Brain microvascular endothelial cell (primary cell): ENCODE data around the gene CSNK2A3.

Source experiments
- DNase-seq: peaks from one replicate; pipeline ENCODE4 v3.0.0-alpha.2; 2020
- H3K27ac ChIP-seq: fragments of 250-450 bp; sonication (Bioruptor Pico); 2 replicates; pipeline ENCODE4 v1.5.1; 2020; ENCODE audit warnings: mild to moderate bottlenecking, moderate library complexity
- H3K27me3 ChIP-seq: fragments of 250-450 bp; sonication (Bioruptor Pico); replicated peaks from 2 replicates; pipeline ENCODE4 v1.5.1; 2020; ENCODE audit warnings: mild to moderate bottlenecking
- H3K36me3 ChIP-seq: fragments of 250-450 bp; sonication (Bioruptor Pico); replicated peaks from 2 replicates; pipeline ENCODE4 v1.5.1; 2020; ENCODE audit warnings: mild to moderate bottlenecking
- H3K4me3 ChIP-seq: 2 replicates; pipeline ENCODE4 v1.5.1; 2011; ENCODE audit warnings: low read depth, mild to moderate bottlenecking, control low read depth, low read length, moderate library complexity
- in situ Hi-C: cut with HindIII; loops from 2 replicates; pipeline ENCODE4 v1.10.0; 2017; ENCODE audit warnings: low sequenced_read_pairs, low pct_ligation_motif_present
- TF ChIP-seq, protein P1 (sequence below): IDR thresholded peaks from 2 replicates; pipeline ENCODE4 v1.5.1; 2011; ENCODE audit warnings: low read depth, mild to moderate bottlenecking, moderate library complexity, low read length, control low read depth, inconsistent platforms; ENCODE audit errors: missing control alignments

The CSNK2A3 gene

DNA sequence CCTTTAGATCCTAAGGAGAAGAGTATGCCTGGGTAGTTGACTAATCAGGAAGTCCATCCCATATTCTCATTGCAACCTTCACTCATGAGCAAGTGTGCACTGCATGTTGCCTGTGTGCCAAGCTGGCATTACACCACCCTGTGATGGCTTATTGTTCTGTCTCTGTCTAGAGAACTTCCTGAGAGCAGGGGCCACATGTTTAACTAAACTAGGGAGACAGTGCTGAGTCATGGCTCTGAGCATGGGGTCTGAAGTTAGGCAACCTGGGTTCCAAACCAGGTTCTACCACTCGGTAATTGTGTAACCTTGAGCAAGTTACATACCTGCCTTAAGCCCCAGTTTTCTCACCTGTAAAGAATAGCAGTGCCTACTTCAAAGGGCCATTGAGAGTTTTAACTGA, 39.6 kb downstream of the CSNK2A3 start:
- no peaks in the 10 kb centered on the region for H3K36me3 ChIP-seq
- TF ChIP-seq, protein P1, sequence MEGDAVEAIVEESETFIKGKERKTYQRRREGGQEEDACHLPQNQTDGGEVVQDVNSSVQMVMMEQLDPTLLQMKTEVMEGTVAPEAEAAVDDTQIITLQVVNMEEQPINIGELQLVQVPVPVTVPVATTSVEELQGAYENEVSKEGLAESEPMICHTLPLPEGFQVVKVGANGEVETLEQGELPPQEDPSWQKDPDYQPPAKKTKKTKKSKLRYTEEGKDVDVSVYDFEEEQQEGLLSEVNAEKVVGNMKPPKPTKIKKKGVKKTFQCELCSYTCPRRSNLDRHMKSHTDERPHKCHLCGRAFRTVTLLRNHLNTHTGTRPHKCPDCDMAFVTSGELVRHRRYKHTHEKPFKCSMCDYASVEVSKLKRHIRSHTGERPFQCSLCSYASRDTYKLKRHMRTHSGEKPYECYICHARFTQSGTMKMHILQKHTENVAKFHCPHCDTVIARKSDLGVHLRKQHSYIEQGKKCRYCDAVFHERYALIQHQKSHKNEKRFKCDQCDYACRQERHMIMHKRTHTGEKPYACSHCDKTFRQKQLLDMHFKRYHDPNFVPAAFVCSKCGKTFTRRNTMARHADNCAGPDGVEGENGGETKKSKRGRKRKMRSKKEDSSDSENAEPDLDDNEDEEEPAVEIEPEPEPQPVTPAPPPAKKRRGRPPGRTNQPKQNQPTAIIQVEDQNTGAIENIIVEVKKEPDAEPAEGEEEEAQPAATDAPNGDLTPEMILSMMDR = no peak
- in situ Hi-C loops = no loop called here
- DNase-seq = peak; percentile 11
- no peaks in the 10 kb centered on the region for H3K27me3 ChIP-seq
- H3K27ac ChIP-seq = no peak overlapping the region
- no peak overlapping the region for H3K4me3 ChIP-seq

DNA sequence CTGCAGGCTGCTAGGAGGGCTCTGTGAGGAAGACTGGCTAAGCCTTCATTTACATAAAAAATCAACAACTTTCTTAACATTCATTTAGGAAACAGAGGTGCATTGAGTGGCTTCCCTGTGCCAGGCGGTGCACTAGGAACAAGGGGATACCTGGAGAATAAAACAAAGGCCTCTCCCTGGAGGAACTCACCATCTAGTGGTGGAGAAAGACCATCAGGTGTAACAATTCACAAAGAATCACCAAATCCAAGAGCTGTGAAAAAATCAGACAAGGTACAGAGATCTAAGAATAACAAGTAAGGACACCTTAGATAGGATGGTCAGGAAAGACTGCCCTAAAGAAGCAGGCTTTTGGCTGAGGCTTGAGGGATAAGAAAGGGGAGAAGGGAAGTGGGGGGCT, 40.3 kb downstream of the CSNK2A3 start:
- Histone ChIP-seq H3K4me3 (no peak overlapping the region), H3K27ac (no peak overlapping the region), H3K27me3 (no peaks in the 10 kb centered on the region), H3K36me3 (no peaks in the 10 kb centered on the region)
- DNase-seq = no peak
- in situ Hi-C loops = no loop called here
- TF ChIP-seq, protein P1 = no peak

DNA sequence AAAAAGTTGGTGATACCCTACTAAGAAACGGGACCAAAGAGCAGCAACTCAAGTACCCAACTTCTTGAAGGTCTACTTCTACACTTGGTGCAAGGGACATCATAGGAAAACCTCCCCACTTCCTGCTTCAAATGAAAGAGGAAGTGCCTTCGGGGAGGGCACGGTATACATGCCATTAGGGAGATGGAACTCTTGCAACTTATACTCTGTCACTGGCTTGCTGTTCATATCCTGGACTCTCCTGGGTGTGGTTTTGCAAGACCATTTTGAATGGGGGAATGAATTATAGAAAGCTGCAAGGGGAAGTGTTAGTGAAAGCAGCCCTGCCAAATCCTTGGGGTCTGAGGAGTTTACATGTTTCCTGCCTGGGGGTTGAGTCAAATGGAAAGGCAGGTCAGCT, 41.9 kb downstream of the CSNK2A3 start:
- H3K27me3 ChIP-seq = no peaks in the 10 kb centered on the region
- TF ChIP-seq, protein P1 = no peak
- no peak for DNase-seq
- no peak overlapping the region for H3K27ac ChIP-seq
- H3K36me3 ChIP-seq = no peaks in the 10 kb centered on the region
- no peak overlapping the region for H3K4me3 ChIP-seq
- in situ Hi-C loops = no loop called here

DNA sequence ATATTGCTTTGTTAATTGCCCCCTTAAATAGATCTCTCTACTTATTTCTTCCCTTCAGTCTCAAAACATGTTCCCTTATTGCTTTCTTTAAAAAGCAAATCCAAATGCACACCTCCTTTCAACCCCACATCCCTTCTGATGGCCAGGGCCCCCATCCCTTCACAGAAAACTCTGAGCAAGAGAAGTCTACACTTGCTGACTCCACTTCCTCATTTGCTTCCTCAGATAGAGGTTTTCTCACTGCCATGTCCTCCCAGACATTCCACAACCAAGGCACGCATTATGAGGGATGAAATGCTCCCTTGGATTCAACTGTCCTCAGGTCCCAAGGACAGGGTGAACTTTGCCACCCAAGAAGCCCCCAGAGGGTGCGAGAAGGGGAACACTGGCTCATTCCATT, 43.1 kb downstream of the CSNK2A3 start:
- Histone ChIP-seq H3K4me3 (no peak overlapping the region), H3K27ac (no peak overlapping the region), H3K27me3 (no peaks in the 10 kb centered on the region), H3K36me3 (no peaks in the 10 kb centered on the region)
- in situ Hi-C loops = no loop called here
- TF ChIP-seq, protein P1 = no peak
- no peak for DNase-seq

DNA sequence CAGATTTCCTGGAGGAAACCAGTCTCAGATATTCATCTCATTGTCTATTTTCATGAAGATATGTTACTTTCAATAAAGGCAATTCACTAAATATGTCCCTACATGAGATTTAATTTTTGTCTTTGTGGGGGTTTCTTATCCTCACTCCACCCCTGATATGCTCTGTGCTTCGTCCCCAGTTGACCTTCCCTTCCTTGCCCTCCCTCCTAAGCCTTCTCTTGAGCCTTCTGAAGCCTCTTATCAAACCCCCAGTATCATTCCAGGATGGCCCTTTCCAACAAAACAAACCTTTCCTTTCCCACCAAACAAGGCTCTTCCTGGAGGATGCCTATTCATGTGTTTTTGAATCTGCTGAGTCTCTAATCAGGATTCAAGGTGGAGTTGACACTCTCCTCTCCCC, 44.8 kb downstream of the CSNK2A3 start:
- in situ Hi-C loops = no loop called here
- H3K4me3 ChIP-seq = no peak overlapping the region
- no peaks in the 10 kb centered on the region for H3K36me3 ChIP-seq
- DNase-seq = no peak
- H3K27ac ChIP-seq = no peak overlapping the region
- TF ChIP-seq, protein P1 = no peak
- H3K27me3 ChIP-seq = no peaks in the 10 kb centered on the region

DNA sequence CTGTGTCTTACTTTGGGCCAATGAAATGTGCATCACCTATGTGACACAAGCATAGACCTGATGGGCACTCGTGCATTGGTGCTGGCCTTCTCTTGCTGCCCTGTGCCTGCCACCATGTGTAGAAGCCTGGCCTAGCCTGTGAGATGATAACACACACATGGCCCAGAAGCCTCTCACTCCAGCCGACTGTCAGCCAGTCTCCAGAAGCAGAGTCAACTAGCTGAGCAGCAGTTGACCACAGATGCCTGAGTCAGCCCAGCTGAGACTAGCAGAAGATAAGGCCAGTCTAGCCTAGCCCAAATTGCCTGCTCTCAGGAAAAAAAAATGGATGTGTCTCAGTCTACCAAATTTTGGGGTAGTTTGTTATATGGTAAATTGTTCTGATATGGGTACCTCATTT, 46.2 kb downstream of the CSNK2A3 start:
- no peak overlapping the region for H3K27ac ChIP-seq
- peak; percentile 80 for DNase-seq
- no peak overlapping the region for H3K4me3 ChIP-seq
- no peaks in the 10 kb centered on the region for H3K27me3 ChIP-seq
- no peaks in the 10 kb centered on the region for H3K36me3 ChIP-seq
- in situ Hi-C loops = no loop called here
- TF ChIP-seq, protein P1 = no peak
